Thymus (tissue), 11 donors: ENCODE results near the gene ATRAID. TPM values are rescaled to one million over a fixed set of nuclear protein-coding genes. Genes with fewer than 3 reads are reported as not detected.

Source experiments
- DNase-seq, 9 donors: peaks; one replicate each; pipeline ENCODE4 v3.0.0-alpha.2; 2013; ENCODE audit warnings: low spot score in 9 of 9, low read depth in 6 of 9, missing footprints in 1 of 9
- H3K27ac ChIP-seq, 2 donors: one replicate each; pipeline ENCODE4 v1.5.1; 2013; ENCODE audit warnings: control low read depth in 1 of 2, low read depth in 1 of 2, low read length in 1 of 2, mild to moderate bottlenecking in 1 of 2, moderate library complexity in 1 of 2
- H3K27me3 ChIP-seq, 2 donors: one replicate each; pipeline ENCODE4 v1.5.1; 2013; ENCODE audit warnings: low read length in 1 of 2; ENCODE audit not compliant: control insufficient read depth in 2 of 2, insufficient read depth in 1 of 2
- H3K36me3 ChIP-seq, 2 donors: one replicate each; pipeline ENCODE4 v1.5.1; 2013; ENCODE audit warnings: low read length in 1 of 2, mild to moderate bottlenecking in 1 of 2, moderate library complexity in 1 of 2; ENCODE audit not compliant: control insufficient read depth in 2 of 2, insufficient read depth in 2 of 2
- H3K4me1 ChIP-seq, 2 donors: one replicate each; pipeline ENCODE4 v1.5.1; 2013; ENCODE audit warnings: low read length in 2 of 2; ENCODE audit not compliant: control insufficient read depth in 2 of 2, insufficient read depth in 2 of 2
- H3K4me3 ChIP-seq, 2 donors: one replicate each; pipeline ENCODE4 v1.5.1; 2013; ENCODE audit warnings: low read length in 2 of 2, control low read depth in 1 of 2, mild to moderate bottlenecking in 1 of 2
- H3K9me3 ChIP-seq, 2 donors: one replicate each; pipeline ENCODE4 v1.5.1; 2013; ENCODE audit warnings: low read length in 1 of 2, mild to moderate bottlenecking in 1 of 2; ENCODE audit not compliant: control insufficient read depth in 2 of 2, insufficient read depth in 1 of 2
- WGBS: extraction: QIAGEN DNeasy Blood & Tissue Kit; methylation state at CpG from one replicate; pipeline ENCODE4 v1.1.7; 2013; 5-methylcytosine and 5-hydroxymethylcytosine counted together
- polyA plus RNA-seq: library from polyadenylated mRNA; stranded (reverse); fragments of 200-250 nt; gene quantifications from one replicate; pipeline ENCODE4 v1.2.3, GENCODE V29; 2013
- total RNA-seq: library from RNA; stranded (reverse); fragments of 120-200 nt; gene quantifications from one replicate; pipeline ENCODE4 v1.2.4, GENCODE V29; 2013
- donor health status: healthy.

Gene ATRAID
- total and polyA plus RNA-seq, 2 donors: 109 to 125 TPM

DNA sequence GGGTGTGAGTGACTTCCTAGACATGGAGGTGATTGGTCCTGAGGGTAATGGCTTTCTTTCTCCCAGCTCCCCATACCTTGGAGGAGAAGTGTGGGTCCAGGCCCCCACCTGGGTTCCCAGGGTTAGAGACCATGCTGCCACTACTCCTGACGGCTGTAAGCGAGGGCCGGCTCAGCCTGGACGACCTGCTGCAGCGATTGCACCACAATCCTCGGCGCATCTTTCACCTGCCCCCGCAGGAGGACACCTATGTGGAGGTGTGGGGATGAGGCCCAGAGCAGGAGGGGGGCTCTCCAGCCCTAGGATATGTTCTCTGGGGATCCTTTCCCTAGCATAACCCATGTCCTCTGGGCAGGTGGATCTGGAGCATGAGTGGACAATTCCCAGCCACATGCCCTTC lies 27.1 kb downstream of the ATRAID start:
- Histone ChIP-seq H3K4me3 (no peak overlapping the region), H3K9me3 (peaks cover 0 to 3% of the 10 kb centered on the region in 2 donors), H3K27me3 (no peaks in the 10 kb centered on the region), H3K4me1 (no peaks in the 10 kb centered on the region), H3K27ac (no peak overlapping the region), H3K36me3 (peaks cover 95 to 96% of the 10 kb centered on the region in 2 donors)
- 98% methylated on average over 8 of the region's 8 CpGs for WGBS
- no peak for DNase-seq

- peaks cover 87 to 91% of the 10 kb centered on the region in 2 donors for H3K36me3 ChIP-seq
- H3K4me3 ChIP-seq: no peak overlapping the region
- no peaks in the 10 kb centered on the region for H3K27me3 ChIP-seq
- H3K27ac ChIP-seq: no peak overlapping the region
- peaks cover 0 to 3% of the 10 kb centered on the region in 2 donors for H3K9me3 ChIP-seq
- WGBS: 91% methylated on average over 9 of the region's 9 CpGs
- DNase-seq: no peak
- no peaks in the 10 kb centered on the region for H3K4me1 ChIP-seq
Observed at GRCh38 chr2:27240406-27240805, 28.6 kb downstream of the ATRAID start.

- DNase-seq: no peak
- no peaks in the 10 kb centered on the region for H3K27me3 ChIP-seq
- WGBS: 79% methylated on average over 24 of the region's 24 CpGs
- no peak overlapping the region for H3K27ac ChIP-seq
- H3K4me3 ChIP-seq: no peak overlapping the region
- H3K4me1 ChIP-seq: no peaks in the 10 kb centered on the region
- H3K9me3 ChIP-seq: peaks cover 0 to 3% of the 10 kb centered on the region in 2 donors
- peaks cover 72 to 76% of the 10 kb centered on the region in 2 donors for H3K36me3 ChIP-seq
Observed at GRCh38 chr2:27241761-27242613, 30.1 kb downstream of the ATRAID start.

DNA sequence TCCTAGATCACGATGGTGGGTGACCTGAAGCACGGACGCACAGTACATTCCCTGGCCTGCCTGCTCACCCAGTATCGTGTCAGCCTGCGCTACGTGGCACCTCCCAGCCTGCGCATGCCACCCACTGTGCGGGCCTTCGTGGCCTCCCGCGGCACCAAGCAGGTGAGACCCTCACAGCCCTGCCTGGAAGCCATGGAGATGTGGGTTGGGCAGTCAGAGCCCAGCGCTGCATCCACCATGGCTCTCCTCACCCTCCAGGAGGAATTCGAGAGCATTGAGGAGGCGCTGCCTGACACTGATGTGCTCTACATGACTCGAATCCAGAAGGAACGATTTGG lies 30.7 kb downstream of the ATRAID start:
- no peaks in the 10 kb centered on the region for H3K9me3 ChIP-seq
- WGBS: 97% methylated on average over 16 of the region's 16 CpGs
- H3K4me1 ChIP-seq: no peaks in the 10 kb centered on the region
- H3K27ac ChIP-seq: no peak overlapping the region
- H3K4me3 ChIP-seq: no peak overlapping the region
- DNase-seq: no peak
- H3K27me3 ChIP-seq: no peaks in the 10 kb centered on the region
- peaks cover 66 to 71% of the 10 kb centered on the region in 2 donors for H3K36me3 ChIP-seq

DNA sequence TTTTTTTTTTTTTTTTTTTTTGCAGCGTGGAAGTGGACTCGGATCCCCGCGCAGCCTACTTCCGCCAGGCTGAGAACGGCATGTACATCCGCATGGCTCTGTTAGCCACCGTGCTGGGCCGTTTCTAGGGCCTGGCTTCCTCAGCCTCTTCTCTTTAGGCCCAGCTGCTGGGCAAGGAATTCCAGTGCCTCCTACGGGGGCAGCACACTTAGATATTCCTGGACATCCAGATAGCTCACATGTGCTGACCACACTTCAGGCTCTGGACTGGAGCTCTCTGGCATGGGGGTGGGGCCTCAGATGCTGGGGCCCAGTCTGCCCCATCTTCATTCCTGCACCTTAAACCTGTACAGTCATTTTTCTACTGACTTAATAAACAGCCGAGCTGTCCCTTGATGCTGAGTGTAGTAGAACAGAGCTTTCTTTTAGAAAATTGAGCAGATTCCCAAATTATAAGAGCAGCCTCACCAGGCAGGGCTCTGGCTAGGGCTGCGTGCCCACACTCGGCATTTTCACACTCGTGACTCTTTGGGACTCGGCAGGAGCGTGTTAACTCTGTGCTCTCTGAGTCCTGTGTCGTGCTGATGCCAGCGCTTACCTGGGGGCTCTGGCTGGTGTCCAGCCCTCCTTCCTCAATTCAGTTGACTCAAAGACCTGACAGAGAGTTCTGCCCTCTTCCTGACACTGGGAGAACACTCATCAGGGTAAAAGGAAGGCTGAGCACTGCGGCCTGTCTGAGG lies 31.7 kb downstream of the ATRAID start:
- H3K4me1 ChIP-seq: no peaks in the 10 kb centered on the region
- no peak overlapping the region for H3K4me3 ChIP-seq
- H3K9me3 ChIP-seq: no peaks in the 10 kb centered on the region
- no peak overlapping the region for H3K27ac ChIP-seq
- no peak for DNase-seq
- H3K27me3 ChIP-seq: no peaks in the 10 kb centered on the region
- peaks cover 56 to 61% of the 10 kb centered on the region in 2 donors for H3K36me3 ChIP-seq
- 96% methylated on average over 19 of the region's 19 CpGs for WGBS

DNA sequence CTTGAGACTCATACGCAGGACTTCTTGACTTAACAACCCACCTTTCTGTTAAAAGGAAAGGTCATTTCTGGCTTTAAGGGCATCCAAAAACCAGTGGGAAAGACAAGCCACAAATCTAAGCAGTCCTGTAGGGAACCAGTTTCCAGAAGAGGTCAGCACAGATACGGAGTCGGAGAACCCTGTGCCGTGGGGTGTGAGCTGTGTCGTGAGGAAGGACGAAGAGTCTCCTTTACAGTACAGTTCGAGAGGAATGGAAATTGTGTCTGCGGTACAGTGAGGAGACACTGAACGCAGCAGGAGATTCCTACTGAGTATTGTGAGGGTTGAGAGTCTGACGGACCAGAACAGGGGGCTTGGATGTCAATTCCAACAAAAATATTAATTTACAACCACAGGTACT lies 33.3 kb downstream of the ATRAID start:
- 90% methylated on average over 10 of the region's 10 CpGs for WGBS

GRCh38 chr2:27245626-27246025 lies 33.8 kb downstream of the ATRAID start:
- no peak overlapping the region for H3K4me3 ChIP-seq
- H3K9me3 ChIP-seq: no peaks in the 10 kb centered on the region
- no peak for DNase-seq
- peaks cover 0 to 6% of the 10 kb centered on the region in 2 donors for H3K4me1 ChIP-seq
- peaks cover 0 to 16% of the 10 kb centered on the region in 2 donors for H3K27me3 ChIP-seq
- peaks cover 37 to 43% of the 10 kb centered on the region in 2 donors for H3K36me3 ChIP-seq
- H3K27ac ChIP-seq: no peak overlapping the region
- WGBS: 97% methylated on average over 4 of the region's 4 CpGs

More for the DNA sequence above, 33.3 kb downstream of the ATRAID start:
- Histone ChIP-seq H3K4me3 (no peak overlapping the region), H3K9me3 (no peaks in the 10 kb centered on the region), H3K4me1 (peaks cover 0 to 3% of the 10 kb centered on the region in 2 donors), H3K27me3 (peaks cover 0 to 10% of the 10 kb centered on the region in 2 donors), H3K27ac (no peak overlapping the region), H3K36me3 (peaks cover 42 to 48% of the 10 kb centered on the region in 2 donors)
- no peak for DNase-seq

DNA sequence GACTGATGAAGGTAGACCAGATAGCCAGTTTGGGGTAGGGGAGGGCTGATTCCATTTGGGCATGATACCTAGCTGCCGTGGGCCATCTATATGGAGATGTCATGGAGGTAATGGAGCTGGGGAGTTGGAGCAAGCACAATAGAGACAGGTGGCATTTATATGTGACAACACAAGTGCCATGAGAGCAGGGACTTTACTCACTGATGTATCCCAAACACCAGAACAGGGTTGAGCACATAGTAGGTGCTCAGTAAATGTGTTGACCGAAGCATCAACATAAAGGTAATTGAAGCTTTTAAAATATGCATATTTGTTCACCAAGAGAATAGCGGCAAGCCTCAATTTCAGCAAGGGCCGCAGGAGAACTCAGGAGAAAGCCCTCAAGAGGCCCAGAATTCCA lies 36.1 kb downstream of the ATRAID start:
- Histone ChIP-seq H3K9me3 (no peaks in the 10 kb centered on the region), H3K27ac (no peak overlapping the region), H3K4me3 (no peak overlapping the region), H3K36me3 (peaks cover 17 to 20% of the 10 kb centered on the region in 2 donors), H3K4me1 (peaks cover 0 to 6% of the 10 kb centered on the region in 2 donors), H3K27me3 (peaks cover 0 to 29% of the 10 kb centered on the region in 2 donors)
- 85% methylated on average over 4 of the region's 4 CpGs for WGBS
- no peak for DNase-seq
